Myometrial cell (primary cell): ENCODE results near the gene EIF3B. TPM values are rescaled to one million over a fixed set of nuclear protein-coding genes. Genes with fewer than 3 reads are reported as not detected.

Source experiments
- total RNA-seq: library from RNA; depleted of rRNA; stranded (reverse); fragments of >200 nt; gene quantifications from 2 replicates; pipeline ENCODE4 v1.2.3, GENCODE V29; 2015

Gene EIF3B
- 157 TPM in 2 replicates for total RNA-seq

GRCh38 chr7:2354186-2354938 is at the start of gene EIF3B:
Gene EIF3B (plus strand): TSS chr7:2354827. CDS start chr7:2354922, 95 bp downstream.

GRCh38 chr7:2314209-2314955 is 40.2 kb upstream of the EIF3B start, which contains the start of gene SNX8:
Gene SNX8 (minus strand): TSS chr7:2314441. CDS start chr7:2314421, 20 bp downstream.

GRCh38 chr7:2403014-2403717 is 48.5 kb downstream of the EIF3B start, which contains the start of gene CHST12:
Gene CHST12 (plus strand): TSS chr7:2403611. CDS start chr7:2432640, 29,029 bp downstream.

Other genes starting within 250 kb of the EIF3B start
- 53.3 and 55.3 TPM in 2 replicates for gene MAD1L1, start 121.9 kb upstream of the EIF3B start, total RNA-seq
- gene MRM2, start 112.6 kb upstream of the EIF3B start, total RNA-seq: 18.2 and 20.4 TPM in 2 replicates
- gene NUDT1, start 112.6 kb upstream of the EIF3B start, total RNA-seq: 73.5 and 81.0 TPM in 2 replicates
- gene SNX8, start 40.4 kb upstream of the EIF3B start, total RNA-seq: 34.2 and 58.2 TPM in 2 replicates
- 10.5 and 15.9 TPM in 2 replicates for gene CHST12, start 48.8 kb downstream of the EIF3B start, total RNA-seq
- not detected in 2 replicates for gene GRIFIN, start 121.6 kb downstream of the EIF3B start, total RNA-seq
- gene LFNG, start 164.9 kb downstream of the EIF3B start, total RNA-seq: 3.5 and 7.8 TPM in 2 replicates
- 43.8 and 51.0 TPM in 2 replicates for gene BRAT1, start 200.7 kb downstream of the EIF3B start, total RNA-seq
- 15.3 and 22.5 TPM in 2 replicates for gene IQCE, start 204.2 kb downstream of the EIF3B start, total RNA-seq